Activated CD8-positive, alpha-beta memory T cell treated with anti-CD3 and anti-CD28 coated beads, Interleukin-2, amount 50 U/mL, for 4 hours (primary cell): ENCODE measurements around the gene RNF2.
"Not testable (repeated sequence)": the region's sequence is repeated elsewhere in the genome, so short reads cannot be mapped to it uniquely, and the experiment has no call there.

ENCODE experiments used
- DNase-seq: peaks from one replicate; pipeline ENCODE4 v3.0.0-alpha.2; 2020

RNF2 gene

DNA sequence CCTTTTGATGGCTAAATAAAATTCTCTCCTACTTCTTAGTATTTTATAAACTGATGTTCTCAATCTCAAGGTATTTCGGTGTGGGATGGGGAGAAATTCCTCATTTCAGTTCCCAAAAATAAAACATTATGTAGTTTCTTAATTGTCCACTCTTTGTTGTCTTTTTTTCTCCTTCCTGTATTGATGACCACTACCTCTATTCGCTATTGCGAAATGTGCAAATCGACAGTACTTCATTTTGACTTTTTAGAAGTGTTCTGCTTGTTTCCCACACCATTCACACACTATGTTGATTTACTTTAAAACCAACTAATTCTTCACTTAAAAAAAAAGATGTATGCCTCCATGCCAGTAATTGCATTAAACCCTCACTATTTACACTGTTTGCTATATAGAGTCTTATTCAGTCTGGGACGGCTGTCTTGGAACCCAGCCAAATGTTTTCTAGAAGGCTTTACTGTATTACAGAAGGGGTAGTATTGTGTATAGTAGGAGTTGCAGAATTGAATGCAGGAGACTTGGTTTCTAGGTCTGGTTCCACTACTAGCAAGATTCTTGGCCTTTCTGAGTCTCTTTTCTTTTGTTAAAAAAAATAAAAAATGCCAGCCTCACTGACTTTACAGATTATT lies 5.6 kb downstream of the RNF2 start:
- no peak for DNase-seq

DNA sequence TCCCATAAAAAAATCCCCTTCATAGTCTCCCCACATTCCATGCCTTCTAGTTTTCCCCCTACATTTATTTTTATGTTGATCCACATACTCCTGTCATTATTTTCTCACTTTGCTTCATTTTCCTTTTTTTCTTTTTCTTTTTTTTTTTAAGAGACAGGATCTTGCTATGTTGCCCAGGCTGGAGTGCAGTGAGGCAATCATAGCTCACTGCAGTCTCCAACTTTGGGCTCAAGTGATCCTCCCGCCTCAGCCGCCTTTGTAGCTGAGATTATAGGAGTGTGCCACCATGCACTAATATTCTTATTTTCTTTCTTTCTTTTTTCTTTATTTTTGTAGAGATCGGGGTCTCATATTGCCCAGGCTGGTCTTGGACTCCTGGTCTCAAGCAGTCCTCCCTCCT lies 7.8 kb downstream of the RNF2 start:
- DNase-seq = no peak

DNA sequence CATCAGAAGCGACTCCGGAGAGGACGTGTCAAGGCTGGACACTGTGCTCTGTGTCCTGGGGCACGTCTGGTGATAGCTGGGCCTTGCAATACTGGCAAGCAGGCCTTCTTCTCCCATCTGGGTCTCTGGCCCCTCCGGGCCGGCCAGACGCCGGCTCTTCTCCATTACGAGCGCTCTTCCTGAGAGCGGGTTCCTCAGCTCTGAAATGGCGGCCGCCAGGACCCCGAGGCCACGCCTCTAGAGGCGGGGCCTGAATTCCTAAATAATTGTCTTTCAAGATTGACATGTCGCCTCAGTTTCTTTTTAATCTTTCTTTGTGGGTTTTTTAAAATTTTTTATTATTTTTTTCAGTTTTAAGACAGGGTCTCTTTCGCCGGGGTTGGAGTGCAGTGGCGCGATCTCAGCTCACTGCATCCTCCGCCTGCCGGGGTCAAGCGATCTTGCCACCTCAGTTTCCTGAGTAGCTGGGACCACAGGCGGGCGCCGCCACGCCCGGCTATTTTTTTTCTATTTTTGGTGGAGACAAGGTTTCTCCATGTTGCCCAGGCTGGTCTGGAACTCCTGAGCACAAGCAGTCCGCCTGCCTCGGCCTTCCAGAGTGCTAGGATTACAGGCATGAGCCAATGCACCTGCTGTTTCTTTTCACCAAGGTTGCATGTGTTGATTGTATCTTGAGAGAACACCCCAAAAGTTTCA lies 9.2 kb downstream of the RNF2 start:
- DNase-seq = no peak

DNA sequence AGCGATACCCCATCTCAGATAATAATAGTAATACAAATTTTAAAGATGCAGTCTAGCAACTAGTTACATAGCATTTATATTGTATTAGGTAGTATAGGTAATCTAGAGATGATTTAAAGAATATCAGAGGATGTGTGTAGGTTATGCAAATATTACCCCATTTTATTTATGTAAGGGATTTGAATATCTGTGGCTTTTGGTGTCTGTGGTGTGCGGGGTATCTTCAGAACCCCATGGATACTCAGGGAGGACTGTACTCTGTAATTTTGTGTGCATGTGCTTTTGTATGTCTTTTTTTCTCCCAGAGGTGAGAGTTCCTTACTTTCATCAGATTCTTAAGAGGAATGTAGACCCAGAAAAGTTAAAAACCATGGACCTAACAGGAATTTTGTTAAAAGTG lies 12.8 kb downstream of the RNF2 start:
- DNase-seq = no peak

DNA sequence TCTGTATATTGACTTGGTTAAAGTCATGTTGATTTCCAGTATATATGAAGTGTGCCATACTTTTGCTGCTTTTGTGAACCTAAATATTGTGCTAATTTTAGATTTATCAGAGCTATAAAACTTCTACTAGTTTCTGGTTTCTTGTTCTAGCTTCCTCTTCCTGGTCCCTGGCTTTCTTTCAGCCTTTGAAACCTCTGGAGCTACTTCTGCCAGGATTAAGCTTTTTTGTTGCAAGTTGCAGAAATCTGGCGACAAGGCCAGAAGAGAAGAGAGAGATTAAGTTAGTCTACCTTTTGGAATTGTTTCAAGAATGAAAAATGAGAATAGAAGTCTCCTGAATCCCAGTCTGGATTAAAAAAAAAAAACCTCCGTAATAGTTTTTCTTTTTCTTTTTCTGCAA lies 13.5 kb downstream of the RNF2 start:
- DNase-seq = no peak

DNA sequence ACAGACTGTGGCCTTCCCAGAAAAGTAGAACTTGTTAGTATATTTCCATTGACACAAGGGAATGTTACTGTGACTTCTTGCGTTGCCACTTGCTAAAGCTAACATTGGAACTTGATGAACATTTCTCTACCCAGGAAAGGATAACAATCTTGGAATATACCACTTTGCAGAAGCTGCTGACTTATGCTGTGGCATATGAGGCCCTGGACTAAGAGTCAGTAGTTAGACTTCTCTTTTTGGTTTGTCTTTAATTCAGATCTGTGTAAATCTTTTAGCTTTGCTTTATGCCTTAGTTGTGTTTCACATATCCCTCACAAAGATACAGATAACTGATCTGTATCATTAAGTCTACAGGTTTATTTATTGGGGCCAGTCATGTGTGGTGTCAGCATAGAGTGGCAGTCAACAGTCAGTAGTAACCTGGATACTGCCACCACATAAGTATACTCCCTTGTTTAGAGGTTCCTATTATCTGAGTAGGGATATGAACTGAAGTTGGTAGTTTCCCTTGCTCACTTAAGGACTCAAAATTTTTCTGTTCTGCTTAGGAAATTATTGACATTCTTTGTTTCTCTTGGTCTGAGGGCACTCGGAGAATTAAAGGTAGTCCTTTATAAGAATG lies 14.7 kb downstream of the RNF2 start:
- DNase-seq = no peak

DNA sequence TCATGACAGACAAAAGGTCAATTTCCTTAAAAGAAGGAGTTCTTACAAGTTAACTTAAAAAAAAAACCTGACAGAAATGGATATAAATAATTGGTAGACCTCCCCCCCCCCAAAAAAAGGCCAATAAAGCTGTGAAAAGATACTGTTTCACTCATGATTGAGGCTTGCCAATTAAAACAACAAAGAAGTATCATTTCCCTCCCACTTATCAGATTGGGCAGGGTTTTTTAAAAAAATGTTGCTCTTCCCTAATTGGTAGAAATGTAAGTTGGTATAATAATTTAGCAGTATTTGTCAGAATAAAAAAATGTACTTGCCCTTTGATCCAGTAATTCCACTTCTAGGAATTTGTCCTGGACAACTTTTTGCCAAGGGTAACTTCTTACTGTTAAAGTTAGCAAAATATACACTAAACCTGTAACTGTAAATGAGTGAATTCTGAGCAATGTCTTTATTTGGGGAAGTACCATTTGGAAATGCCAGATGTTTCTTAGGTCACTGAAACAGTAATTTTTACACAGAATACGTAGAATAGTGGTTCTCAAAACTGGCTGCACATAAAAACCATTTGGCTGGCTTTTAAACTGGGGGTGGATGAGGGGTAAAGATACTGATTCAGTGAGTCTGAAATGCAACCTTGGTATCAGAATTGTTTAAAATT lies 17.5 kb downstream of the RNF2 start:
- no peak for DNase-seq

DNA sequence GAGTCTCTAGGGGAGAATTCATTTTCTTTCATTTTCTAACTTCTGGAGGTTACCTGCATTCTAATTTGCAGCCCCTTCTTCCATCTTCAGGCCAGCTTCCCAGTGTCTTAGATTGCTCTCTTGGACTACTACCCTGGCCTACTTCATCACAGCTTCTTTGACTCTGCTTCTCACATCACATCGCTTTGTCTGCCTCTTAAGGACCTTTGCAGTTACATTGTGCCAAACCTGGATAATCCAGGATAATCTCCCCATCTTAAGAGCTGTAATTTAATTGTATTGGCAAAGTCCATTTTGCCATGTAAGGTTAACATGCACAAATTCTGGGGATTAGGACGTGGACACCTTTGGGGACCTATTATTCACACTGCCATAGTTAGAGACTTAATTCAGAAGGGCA lies 18.4 kb downstream of the RNF2 start:
- DNase-seq = no peak

DNA sequence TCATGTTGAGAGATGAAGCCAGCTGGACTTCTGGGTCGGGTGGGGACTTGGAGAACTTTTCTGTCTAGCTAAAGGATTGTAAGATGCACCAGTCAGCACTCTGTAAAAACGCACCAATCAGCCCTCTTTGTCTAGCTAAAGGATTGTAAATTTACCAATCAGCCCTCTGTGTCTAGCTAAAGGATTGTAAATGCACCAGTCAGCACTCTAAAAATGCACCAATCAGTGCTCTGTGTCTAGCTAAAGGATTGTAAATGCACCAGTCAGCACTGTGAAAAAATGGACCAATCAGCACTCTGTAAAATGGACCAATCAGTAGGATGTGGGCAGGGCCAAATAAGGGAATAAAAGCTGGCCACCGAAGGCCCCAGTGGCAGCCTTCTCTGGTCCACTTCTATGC lies 19.6 kb downstream of the RNF2 start:
- DNase-seq = not testable (repeated sequence)

DNA sequence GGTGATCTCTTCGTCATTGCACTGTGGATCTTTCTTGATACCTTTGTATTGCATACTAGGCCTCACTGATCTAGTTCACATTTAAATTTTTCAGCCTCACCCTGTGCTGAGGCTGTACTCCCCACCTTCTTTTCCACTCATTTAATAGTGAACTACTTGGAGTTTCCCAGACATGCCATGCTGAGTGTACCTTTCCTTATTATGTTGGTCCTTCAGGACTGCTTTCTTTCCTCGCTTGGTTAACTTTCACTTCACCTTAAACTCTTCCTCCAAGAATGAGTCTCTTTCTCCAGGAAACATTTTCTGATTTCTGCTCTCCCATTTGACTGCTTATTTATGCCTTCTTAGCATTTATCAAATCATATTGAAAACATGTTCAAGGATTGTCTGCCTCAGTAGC lies 20.8 kb downstream of the RNF2 start:
- no peak for DNase-seq

DNA sequence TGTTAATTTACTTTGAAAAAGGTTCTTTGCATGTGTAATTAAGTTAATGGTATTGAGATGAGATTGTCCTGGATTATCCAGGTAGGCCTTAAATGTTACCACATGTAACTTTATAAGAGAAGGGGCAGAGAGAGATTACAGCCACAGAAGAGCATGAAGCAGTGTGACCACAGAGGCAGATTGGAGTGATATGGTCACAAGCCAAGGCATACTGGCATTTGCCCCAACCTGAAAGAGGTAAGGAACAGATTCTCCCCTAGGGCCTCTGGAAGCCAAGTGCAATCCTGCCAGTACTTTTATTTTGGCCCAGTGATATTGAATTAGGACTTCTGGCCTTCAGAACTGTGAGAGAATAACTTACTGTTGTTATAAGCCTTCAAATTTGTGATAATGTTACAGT lies 23.0 kb downstream of the RNF2 start:
- no peak for DNase-seq

DNA sequence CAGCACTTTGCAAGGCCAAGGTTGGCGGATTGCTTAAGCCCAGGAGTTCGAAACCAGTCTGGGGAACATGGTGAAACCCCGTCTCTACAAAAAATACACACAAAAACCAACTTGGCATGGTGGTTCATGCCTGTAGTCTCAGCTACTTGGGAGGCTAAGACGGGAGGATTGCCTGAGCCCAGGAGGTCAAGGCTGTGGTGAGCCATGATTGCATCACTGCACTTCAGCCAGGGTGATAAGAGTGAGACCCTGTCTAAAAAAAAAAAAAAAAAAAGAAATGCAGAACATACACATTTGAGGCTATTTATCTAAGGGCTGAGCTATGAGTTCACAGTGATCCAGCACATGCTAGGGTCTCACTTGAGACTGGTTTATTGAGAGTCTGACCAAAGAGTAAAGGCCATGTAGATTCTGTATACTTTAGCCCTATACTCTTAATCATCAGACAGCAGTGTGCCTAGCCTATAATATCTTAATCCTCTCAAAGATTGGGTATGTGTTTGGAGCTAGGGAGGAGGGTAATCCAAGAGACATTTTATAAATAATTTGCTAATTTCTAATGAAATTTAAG lies 23.9 kb downstream of the RNF2 start:
- no peak for DNase-seq

DNA sequence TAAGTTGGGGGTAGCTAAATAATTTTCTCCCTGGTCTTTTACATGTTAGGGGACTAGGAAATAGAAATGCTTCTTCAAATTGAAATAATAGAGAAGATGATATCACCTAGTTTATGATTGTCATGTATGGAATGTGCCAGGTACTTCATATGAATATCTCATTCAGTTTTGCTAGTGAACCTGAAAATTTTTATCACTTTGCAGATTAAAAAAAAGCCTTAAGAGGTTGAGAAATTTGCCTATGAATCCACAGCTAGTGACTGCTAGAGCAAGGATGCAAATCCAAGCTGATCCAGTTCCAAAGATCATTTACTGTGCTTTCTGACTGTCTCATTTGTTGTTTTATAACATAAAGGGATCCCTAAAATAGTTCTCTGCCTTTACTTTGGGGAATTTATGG lies 24.7 kb downstream of the RNF2 start:
- no peak for DNase-seq

DNA sequence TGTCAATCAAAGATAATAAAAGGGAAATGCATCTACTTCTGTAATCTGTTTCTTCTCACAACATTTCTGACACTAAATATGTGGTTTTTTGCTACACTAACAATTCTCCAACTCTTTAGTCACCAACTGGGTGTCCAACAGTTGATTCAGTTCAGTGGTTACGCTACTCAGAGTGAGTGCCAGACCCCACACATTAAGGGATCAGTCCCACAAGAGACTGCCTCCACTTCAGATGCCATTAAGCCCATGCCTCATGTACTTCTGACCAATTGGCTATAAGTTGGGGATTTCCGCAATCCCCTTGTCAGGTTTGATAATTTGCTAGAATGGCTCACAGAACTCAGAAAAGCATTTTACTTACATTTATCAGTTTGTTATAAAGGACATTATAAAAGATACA lies 28.4 kb downstream of the RNF2 start:
- DNase-seq = no peak

DNA sequence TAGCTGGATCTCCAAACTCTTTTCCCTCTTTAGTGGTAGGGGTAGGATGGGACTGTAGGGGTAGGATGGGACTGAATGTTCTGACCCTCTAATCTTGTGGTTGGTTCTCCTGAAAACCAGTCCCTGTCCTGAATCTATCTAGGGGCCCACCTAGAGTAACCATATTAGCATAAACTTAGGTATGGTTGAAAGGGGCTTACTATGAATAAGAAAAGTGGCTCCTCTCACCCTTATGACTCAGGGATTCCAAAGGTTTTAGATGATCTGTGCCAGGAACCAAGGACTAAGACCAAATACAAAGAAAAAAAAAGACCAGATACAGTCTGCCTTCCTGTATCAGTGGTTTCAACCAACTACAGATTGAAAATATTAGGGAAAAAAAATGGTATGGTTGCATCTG lies 28.9 kb downstream of the RNF2 start:
- DNase-seq = no peak

DNA sequence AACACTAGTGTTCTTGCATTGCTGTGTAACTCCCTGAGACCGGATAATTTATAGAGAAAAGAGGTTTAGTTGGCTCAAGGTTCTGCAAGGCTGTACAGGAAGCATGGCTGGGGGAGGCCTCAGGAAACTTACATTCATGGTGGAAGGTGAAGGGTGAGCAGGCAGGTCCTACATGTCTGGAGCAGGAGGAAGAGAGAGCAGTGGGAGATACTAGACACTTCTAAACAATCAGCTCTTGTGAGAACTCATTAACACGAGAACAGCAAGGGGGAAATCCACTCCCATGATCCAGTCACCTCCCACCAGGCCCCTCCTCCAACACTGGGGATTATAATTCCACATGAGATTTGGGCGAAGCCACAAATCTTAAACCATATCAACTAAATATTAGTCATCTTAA lies 30.1 kb downstream of the RNF2 start:
- DNase-seq = no peak

DNA sequence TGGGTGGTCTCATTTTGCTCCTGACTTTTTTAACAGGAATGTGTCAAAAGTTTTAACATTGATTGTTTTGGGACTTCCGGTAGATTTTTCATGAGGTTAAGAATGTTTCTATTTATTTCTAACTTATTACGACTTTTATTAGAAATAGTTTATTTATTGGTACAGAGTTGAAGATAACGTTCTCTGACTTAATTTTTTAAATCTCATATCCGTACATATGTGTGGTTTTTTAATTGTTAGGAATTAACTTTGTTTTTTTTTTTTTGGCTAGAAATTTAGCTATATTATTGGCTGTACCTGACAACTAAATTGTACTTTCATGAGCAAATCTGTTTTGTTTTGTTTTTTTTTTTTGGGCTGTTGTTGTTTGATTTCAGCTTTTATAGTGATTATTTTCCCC lies 32.0 kb downstream of the RNF2 start:
- no peak for DNase-seq

DNA sequence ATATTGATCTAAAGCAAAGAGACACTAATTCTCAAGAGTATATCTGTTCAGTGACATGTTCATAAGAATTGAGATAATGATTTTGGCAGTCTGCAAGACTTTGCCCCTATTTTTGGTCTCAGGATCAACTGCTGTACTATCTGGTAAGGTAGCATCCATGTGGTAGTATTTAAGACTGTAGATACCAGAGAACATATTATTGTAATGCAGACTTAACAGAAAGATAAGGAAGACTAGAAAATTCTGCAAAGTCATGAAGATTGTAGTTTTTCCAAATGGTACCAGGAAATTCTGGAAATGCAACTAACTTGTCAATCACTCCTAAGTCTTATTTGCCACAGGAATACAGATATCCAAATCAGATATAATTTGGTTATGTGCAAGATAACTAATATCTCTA lies 35.1 kb downstream of the RNF2 start:
- DNase-seq = no peak

DNA sequence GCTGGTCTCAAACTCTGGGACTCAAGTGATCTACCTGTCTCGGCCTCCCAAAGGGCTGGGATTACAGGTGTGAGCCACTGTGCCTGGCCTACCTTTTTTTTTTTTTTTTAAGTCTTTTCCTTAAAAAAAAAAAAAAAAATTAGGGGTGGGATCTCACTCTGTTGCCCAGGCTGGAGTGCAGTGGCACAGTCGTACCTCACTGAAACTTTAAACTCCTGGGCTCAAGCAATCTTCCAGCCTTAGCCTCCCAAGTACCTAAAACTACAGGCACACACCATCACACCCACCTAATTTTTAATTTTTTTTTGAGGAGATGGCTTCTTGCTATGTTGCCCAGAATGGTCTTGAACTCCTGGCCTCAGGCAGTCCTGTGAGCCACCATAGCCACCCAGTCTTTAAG lies 38.5 kb downstream of the RNF2 start:
- no peak for DNase-seq

DNA sequence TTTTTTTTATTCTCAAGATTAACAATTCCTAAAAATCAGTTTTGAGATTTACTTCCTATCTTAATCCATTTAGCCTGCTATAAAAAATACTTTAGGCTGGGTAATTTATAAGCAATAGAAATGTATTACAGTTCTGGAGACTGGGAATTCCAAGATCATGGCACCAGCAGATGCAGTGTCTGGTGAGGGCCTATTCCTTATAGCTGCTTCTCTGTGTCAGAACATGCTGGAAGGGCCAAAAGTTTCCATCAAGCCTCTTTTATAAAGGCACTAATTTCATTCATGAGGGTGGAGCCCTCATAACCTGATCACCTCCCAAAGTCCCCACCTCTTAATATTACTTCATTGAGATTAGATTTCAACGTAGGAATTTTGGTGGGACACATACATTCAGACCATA lies 41.7 kb downstream of the RNF2 start:
- DNase-seq = no peak

DNA sequence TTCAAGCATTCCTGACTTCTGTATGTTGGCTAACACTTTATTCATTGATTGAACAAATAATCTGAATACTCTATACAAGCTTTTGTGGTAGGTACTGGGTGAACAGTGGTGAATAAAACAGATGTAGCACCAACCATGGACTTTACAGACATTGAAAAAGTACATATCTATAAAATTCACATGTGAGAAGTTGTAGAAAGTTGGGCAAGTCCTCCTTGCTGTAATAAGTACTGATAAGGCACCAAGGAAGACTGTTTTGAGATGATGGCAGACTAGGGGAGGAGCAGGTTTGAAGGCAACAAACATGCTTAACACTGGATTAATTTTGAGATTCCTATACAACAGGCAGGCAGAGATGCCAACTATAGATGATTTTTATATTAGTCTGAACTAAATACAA lies 42.4 kb downstream of the RNF2 start:
- DNase-seq = no peak

DNA sequence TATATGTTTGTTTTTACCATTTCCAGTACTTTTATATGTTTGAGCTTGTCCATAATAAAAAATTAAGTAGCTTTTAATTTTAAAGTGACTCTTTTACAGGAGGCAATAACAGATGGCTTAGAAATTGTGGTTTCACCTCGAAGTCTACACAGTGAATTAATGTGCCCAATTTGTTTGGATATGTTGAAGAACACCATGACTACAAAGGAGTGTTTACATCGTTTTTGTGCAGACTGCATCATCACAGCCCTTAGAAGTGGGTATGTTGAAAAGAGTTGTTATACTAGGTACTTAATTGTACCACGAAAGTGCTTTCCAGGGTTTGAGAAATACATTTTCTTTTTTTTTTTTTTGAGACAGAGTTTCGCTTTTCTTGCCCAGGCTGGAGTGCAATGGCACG lies 46.1 kb downstream of the RNF2 start:
- no peak for DNase-seq

DNA sequence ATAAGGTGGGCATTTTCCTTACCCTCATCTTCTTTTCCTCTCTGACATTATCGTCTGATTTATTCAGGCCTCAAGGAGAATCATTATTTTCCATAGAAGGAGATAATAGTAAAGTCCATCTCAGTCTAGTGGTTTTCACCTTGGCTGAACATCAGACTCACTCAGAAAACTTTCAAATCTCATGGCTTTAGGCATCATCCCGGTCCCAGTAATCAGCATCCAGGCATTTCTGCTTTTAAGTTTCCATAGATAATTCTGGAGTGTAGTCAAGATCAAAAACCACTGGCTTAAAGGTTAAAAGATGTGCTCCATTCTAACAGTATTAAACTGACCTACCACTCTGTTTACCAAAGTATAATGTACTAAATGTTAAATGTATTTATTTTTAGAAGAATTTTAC lies 49.4 kb downstream of the RNF2 start:
- DNase-seq = no peak

DNA sequence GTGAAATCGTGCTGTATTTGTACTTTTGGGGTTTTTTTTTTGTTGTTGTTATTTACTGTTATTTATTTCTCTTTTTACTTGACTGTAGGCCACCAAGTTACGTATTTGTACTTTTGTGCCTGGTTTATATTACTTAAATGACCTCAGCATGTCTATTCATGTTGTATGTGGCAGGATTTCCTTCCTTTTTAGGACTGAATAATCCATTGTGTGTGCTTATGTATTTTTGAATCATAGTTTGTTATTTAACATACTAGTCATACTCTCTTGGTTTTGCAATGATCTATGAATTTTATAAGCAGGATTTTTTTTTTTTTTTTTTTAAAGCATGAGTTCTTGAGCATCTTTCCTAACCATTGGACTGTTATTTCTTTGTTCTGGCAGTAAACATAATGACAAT lies 51.2 kb downstream of the RNF2 start:
- DNase-seq = no peak
